IPS-18c (cell line): ENCODE results near the gene TLR9.

ENCODE experiments used
- H3K4me3 ChIP-seq: 2 replicates; pipeline ENCODE4 v1.7.0; 2013; ENCODE audit warnings: low read depth, mild to moderate bottlenecking, low read length, moderate library complexity; ENCODE audit not compliant: insufficient read depth
- H3K9me3 ChIP-seq: one replicate; pipeline ENCODE4 v1.6.1; 2013; ENCODE audit warnings: mild to moderate bottlenecking, low read length, moderate library complexity; ENCODE audit not compliant: control insufficient read depth, insufficient read depth

TLR9 gene

GRCh38 chr3:52237657-52238172 lies 12.3 kb upstream of the TLR9 start:
- peak overlapping the region; percentile 99 for H3K4me3 ChIP-seq

GRCh38 chr3:52237006-52237656 lies 11.7 kb upstream of the TLR9 start:
- Histone ChIP-seq H3K4me3 (peak overlapping the region; percentile 99; the same call in 1 of the 2 replicates), H3K9me3 (no peaks in the 10 kb centered on the region)

More at GRCh38 chr3:52237657-52238172, 12.3 kb upstream of the TLR9 start:
- H3K9me3 ChIP-seq = no peaks in the 10 kb centered on the region

GRCh38 chr3:52236424-52236886 lies 11.0 kb upstream of the TLR9 start:
- H3K9me3 ChIP-seq = no peaks in the 10 kb centered on the region
- no peak overlapping the region for H3K4me3 ChIP-seq

- H3K4me3 ChIP-seq = no peak overlapping the region
- H3K9me3 ChIP-seq = no peaks in the 10 kb centered on the region
Observed at GRCh38 chr3:52234516-52235447, 9.3 kb upstream of the TLR9 start.

- no peak overlapping the region for H3K4me3 ChIP-seq
- H3K9me3 ChIP-seq = no peaks in the 10 kb centered on the region
Observed at GRCh38 chr3:52233968-52234367, 8.5 kb upstream of the TLR9 start.

GRCh38 chr3:52233108-52233591 lies 7.7 kb upstream of the TLR9 start:
- H3K4me3 ChIP-seq = no peak overlapping the region

GRCh38 chr3:52232279-52233107 lies 7.0 kb upstream of the TLR9 start:
- Histone ChIP-seq H3K4me3 (no peak overlapping the region), H3K9me3 (no peaks in the 10 kb centered on the region)

More at GRCh38 chr3:52233108-52233591, 7.7 kb upstream of the TLR9 start:
- H3K9me3 ChIP-seq = no peaks in the 10 kb centered on the region

GRCh38 chr3:52231502-52232278 lies 6.2 kb upstream of the TLR9 start:
- Histone ChIP-seq H3K4me3 (no peak overlapping the region), H3K9me3 (no peaks in the 10 kb centered on the region)

- no peak overlapping the region for H3K4me3 ChIP-seq
- no peaks in the 10 kb centered on the region for H3K9me3 ChIP-seq
Observed at GRCh38 chr3:52230889-52231499, 5.5 kb upstream of the TLR9 start.

GRCh38 chr3:52230461-52230860 lies 5.0 kb upstream of the TLR9 start:
- H3K4me3 ChIP-seq = no peak overlapping the region
- H3K9me3 ChIP-seq = no peaks in the 10 kb centered on the region

GRCh38 chr3:52229656-52230055 lies 4.2 kb upstream of the TLR9 start:
- no peaks in the 10 kb centered on the region for H3K9me3 ChIP-seq
- no peak overlapping the region for H3K4me3 ChIP-seq

- no peaks in the 10 kb centered on the region for H3K9me3 ChIP-seq
- H3K4me3 ChIP-seq = no peak overlapping the region
Observed at GRCh38 chr3:52228751-52229291, 3.4 kb upstream of the TLR9 start.

- Histone ChIP-seq H3K4me3 (no peak overlapping the region), H3K9me3 (no peaks in the 10 kb centered on the region)
Observed at GRCh38 chr3:52228266-52228665, 2.8 kb upstream of the TLR9 start.

GRCh38 chr3:52227766-52228165 lies 2.3 kb upstream of the TLR9 start:
- Histone ChIP-seq H3K9me3 (peaks cover 2% of the 10 kb centered on the region), H3K4me3 (no peak overlapping the region)

GRCh38 chr3:52227117-52227516 lies 1.7 kb upstream of the TLR9 start:
- H3K4me3 ChIP-seq = no peak overlapping the region

More at GRCh38 chr3:52227117-52227516, 1.7 kb upstream of the TLR9 start:
- peaks cover 2% of the 10 kb centered on the region for H3K9me3 ChIP-seq
